ENCODE measurements around the gene FREY1.

FREY1 gene, protein sequence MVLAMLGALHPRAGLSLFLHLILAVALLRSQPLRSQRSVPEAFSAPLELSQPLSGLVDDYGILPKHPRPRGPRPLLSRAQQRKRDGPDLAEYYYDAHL

DNA sequence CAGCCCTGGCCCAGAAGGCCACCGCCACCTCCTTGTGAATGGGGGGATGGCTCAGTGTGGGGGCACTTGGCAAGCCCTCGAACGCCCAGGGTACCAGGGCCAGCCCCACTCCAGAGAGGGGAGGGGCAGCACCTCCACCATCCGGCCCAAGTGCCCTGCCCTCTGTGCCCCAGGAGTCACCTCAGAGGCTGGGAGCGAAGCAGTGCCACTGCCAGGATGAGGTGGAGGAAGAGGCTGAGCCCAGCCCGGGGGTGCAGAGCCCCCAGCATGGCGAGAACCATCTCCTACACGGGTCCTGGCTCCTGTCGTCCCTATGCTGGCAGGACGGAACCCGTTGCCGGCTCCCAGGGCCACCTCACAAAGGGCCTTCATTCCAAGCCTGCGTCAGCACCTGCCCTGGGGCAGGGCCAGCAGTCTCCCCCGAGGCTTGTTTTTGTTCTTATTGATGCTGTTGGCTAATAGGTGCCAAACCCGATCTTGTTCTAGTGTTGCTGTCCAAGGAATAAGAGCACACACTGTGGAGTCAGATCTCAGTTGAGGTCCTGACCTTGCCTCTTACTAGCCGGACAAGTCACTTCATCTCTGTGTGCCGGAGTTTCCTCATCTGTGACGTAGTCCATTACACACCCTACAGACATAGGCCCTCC, at the start of gene FREY1:
Gene FREY1, minus strand, starts transcription at position 307 of the 647 bp plus-strand sequence. Its CDS starts 26 bp downstream, at position 281.
- DNase-seq (ENCODE audit: low spot score): no peak

DNA sequence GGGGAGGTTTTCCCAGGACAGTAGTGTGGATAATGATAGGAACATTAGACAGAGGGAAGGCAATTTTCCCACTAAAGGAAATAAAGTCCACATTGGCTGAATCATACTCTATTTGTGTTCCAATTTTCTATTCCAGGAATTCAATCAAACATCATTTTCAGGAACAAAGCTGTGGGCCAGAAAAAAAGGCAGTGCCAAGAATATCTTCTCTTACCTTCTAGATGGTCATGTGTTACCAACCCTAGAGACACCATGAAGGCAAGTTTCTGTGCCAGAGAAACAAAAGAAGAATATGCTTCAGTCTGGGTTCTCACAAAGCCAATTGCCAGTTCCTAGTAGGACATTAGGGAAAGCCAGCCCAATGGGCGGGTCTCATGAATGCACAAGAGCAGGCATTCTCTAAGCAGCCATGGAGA, 42.9 kb upstream of the FREY1 start:
- no peak for DNase-seq (ENCODE audit: low spot score)

GRCh38 chr11:45948356-45948755, 41.3 kb upstream of the FREY1 start:
- DNase-seq (ENCODE audit: low spot score): no peak

- no peak for DNase-seq (ENCODE audit: low spot score)
Observed at GRCh38 chr11:45947885-45948284, 40.8 kb upstream of the FREY1 start.

DNA sequence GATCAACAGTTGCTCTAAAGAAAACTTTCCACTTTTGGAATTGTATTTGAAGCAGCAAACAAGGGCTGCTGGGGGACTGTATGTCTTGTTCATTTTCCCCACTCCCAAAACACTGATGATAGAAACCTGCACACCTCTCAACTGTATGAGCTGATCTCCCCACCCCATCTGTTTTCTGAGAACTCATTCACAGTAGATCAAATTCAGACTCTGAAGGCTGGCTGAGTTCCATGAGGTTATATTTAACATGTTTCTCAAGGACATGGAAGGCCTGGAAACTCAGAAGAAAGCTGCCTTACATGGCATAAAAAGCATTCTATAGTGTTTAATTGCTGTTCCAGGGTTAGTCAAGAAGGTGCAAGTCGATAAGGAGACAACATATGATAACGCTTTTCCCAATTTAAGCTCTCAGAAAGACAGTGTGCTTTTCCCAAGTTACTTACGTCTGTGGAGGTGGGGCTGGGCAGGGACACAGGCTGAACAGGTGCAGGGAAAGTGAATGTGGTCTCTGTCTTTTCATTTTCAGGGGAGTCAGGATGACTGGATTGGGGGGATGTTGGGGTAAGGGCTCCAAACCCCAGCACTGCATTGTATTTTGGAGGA, 38.4 kb upstream of the FREY1 start:
- DNase-seq (ENCODE audit: low spot score): no peak

DNA sequence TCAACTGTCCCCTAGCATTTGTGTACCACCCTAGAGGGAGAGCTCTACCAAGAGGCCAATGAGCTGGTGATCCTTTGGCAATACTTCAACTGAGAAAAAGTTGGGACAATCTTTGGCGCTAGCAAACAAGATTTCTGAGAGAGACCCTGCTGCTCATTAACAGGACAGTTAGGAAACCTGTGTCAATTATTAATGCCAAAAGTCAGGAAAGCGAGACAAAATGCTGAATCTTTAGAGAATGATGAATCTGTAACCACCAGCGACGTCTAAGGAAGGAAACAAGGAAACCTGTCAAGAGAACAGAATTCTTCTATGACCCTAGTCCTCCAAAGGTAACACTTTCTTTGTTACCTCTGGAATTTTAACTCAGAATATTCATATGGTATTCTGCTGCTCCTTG, 35.3 kb upstream of the FREY1 start:
- DNase-seq (ENCODE audit: low spot score): no peak

- DNase-seq (ENCODE audit: low spot score): no peak
Observed at GRCh38 chr11:45941285-45941684, 34.2 kb upstream of the FREY1 start.

DNA sequence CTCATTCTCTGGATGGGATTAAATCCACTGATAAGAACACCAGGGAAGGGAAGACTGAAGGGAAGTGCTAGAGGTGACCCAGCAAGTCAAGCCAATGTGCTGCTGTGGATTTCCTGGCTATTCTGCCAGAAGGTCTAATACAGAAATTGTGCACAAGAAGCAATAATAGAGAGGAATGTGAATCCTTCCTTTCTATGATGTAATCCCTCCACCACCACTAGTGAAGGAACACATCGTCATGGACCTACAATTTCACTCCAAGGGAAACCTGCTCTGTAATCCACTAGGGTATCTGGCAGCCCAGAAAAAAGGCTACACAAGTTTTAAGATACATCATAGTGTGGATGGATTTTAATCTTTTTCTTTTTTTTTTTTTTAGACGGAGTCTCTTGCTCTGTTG, 32.8 kb upstream of the FREY1 start:
- DNase-seq (ENCODE audit: low spot score): no peak

- no peak for DNase-seq (ENCODE audit: low spot score)
Observed at GRCh38 chr11:45937916-45938315, 30.8 kb upstream of the FREY1 start.

DNA sequence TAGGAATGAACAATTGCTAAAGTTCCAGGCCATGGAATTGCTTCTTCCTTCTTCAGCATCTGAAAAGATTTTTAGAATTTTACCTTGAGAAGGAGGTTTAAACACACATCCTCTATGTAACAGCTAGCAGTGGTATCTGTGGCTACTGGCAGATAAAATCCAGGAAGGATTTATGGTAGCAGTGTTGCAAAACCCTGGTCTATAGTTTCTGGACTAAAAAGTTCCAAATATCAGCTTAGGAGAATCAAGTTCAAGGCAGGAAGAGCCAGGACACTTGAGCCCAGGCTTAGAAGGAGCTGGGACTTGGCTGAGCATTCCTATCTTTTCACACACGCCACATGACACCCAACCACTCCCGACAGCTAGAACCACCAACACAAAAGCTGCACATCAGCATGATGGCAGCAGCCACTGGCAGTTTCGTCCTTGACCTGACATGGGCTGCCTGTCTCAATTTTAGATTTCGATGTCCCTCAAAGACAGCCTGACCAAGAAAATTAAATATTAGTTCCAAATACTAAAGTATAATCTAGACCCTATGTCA, 29.5 kb upstream of the FREY1 start:
- DNase-seq (ENCODE audit: low spot score): no peak

DNA sequence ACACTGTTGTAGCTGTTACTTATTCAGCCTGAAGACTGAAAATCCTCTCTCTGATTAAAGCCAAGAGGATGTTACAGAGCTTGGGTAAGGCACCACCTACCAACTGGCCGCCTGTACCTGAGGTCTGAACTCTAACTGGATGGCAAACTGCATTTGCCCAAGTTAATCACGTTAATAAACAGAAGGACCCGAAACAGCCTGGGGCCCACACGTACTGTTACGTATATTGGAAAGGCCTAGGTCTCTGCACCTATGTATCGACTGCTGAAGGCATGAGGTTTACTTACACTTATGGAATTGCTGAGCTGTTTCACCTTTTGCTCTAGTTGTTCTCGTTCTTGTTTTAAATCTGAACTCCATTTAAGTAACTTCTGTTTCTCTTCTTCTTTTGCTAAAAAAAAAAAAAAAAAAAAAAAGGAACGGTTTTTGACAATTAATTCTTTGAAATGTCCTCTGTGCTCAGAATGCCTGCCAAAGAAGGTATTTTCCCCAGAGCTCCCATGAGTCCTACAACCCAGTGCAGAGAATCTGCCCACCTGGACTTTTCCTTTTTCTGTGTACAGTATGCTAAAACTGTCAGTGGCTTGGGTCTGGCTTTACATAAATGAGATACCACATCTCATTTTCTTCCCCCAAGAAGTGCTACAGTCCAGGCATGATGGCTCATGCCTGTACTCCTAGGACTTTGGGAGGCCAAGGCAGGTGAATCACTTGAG, 28.4 kb upstream of the FREY1 start:
- no peak for DNase-seq (ENCODE audit: low spot score)

- no peak for DNase-seq (ENCODE audit: low spot score)
Observed at GRCh38 chr11:45934580-45935318, 27.7 kb upstream of the FREY1 start.

- DNase-seq (ENCODE audit: low spot score): no peak
Observed at GRCh38 chr11:45933846-45934579, 26.9 kb upstream of the FREY1 start.

GRCh38 chr11:45933131-45933831, 26.2 kb upstream of the FREY1 start:
- DNase-seq (ENCODE audit: low spot score): peak; percentile 77

- no peak for DNase-seq (ENCODE audit: low spot score)
Observed at GRCh38 chr11:45932217-45932616, 25.1 kb upstream of the FREY1 start.

DNA sequence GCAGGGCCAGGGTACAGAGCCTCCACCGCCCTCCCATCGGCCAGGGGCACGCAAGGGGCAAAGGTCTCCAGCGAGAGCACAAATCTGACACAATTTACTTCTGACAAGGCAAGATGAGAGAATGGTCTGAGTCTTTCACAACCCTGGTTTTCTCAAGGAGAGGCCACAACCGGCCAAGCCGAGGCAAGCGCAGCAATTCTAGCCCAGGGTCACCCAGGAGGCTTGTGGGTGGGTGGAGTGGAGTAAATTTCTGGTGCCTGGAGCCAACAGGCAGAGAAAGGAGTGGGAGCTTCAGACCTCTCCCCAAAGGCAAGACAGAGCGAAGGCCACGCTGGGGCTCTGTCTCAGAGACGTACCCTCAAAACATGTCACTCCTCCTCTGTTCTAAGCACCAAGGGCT, 24.7 kb upstream of the FREY1 start:
- no peak for DNase-seq (ENCODE audit: low spot score)

DNA sequence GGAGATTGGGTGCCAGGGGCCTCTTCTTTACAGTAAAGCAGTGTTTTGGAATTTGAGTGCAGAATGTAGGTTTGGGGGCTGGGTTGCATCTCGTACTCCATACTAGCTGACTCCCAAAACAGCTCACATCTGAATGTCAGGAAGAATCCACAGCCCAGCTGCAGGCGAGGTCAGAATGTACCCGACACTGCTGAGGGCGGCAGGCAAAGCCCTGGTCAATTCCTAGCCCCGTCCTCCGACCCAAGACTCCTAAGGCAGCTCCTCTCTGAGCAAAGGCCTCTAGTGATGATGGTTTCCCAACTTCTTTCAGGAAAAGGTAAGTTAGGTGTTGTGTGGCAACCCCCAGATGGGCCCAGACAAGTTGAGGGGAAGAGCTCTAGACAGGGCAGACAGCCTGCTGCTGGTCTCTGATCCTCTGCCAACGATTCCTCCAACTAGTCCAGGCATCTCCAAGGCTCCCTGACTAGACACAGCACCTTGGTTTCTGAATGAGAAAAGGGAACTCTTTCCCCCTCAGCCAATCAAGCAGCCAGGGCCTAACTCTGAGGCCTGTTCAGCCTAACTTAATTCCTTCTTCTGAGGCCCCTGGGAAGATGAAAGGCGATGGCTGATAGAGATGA, 24.0 kb upstream of the FREY1 start:
- DNase-seq (ENCODE audit: low spot score): no peak

- DNase-seq (ENCODE audit: low spot score): peak; percentile 92
Observed at GRCh38 chr11:45930031-45930794, 23.1 kb upstream of the FREY1 start.

DNA sequence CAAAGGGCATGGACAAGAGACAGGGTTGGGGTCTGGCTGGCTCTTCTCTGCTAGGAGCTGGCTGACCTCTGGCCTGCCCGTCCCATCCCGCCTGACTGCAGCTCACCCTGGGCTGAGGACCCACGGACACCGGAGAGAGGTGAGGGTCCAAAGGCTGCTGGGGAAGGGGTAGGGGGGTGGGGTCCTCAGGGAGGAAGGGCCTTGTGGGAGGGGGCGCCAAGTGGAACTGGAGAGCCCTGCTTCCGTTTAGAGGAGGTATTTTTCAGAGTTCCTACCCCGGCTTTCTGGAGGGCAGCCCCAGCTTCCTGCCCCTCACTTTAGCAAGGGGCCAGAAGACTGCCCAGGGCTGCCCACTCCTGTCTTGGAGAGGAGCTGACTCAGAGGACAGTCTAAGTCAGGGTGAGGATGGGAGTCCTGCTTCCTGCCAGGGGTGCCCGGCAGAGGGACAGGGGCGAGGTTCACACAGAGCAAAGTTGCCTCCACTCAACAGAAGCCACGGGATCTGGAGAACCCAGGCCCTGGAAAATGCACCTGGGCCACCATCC, 22.5 kb upstream of the FREY1 start:
- no peak for DNase-seq (ENCODE audit: low spot score)
